Measurements from ENCODE around the gene RNASE8. TPM values are rescaled to one million over a fixed set of nuclear protein-coding genes. Genes with fewer than 3 reads are reported as not detected.
A peak's percentile ranks its signal among the peaks of the same experiment; 100 is the strongest.

The RNASE8 gene
- total and polyA plus RNA-seq, 7 donors: not detected

DNA sequence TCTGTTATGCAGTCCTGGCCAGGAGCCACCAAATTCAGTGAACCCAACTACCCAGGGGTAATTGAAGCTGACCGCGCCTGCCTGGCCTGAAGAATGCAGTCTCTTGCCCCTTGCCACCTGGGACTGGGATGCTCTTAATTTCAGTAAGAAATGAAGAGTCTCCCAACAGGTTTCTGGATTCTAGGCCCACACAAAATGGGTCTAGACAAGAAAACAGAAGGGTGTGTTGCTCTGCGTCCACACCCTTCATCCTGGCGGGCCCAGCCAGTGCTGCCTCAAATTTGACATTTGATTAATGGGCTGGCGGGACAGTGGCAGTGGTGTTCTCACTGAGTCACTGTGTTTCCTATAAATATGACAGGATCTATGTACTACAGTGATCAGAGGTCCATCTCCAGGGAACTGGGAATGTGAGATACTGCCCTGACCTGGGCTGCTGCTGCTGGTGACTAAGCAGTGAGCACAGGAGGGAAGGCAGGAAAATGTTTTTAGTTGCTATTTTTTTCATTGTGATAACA lies 49.7 kb downstream of the RNASE8 start:
- no peaks in the 10 kb centered on the region for H3K27me3 ChIP-seq (ENCODE audit: insufficient read depth in 3 of 3, low read length in 2 of 3)
- ATAC-seq: no peak
- H3K4me1 ChIP-seq: peaks cover 26% of the 10 kb centered on the region
- H3K4me3 ChIP-seq: no peak overlapping the region
- no peaks in the 10 kb centered on the region for H3K36me3 ChIP-seq (ENCODE audit: insufficient read depth in 1 of 2, low read depth in 1 of 2)
- TF ChIP-seq, protein P1, sequence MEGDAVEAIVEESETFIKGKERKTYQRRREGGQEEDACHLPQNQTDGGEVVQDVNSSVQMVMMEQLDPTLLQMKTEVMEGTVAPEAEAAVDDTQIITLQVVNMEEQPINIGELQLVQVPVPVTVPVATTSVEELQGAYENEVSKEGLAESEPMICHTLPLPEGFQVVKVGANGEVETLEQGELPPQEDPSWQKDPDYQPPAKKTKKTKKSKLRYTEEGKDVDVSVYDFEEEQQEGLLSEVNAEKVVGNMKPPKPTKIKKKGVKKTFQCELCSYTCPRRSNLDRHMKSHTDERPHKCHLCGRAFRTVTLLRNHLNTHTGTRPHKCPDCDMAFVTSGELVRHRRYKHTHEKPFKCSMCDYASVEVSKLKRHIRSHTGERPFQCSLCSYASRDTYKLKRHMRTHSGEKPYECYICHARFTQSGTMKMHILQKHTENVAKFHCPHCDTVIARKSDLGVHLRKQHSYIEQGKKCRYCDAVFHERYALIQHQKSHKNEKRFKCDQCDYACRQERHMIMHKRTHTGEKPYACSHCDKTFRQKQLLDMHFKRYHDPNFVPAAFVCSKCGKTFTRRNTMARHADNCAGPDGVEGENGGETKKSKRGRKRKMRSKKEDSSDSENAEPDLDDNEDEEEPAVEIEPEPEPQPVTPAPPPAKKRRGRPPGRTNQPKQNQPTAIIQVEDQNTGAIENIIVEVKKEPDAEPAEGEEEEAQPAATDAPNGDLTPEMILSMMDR (IDR thresholded peaks at IDR 0.05): no peak
- intact Hi-C loops (cut with DNase I): loop anchor here (5.0 to 10.0 kb wide), 2 partner anchors 250 to 423 kb away; partner anchors contain the start of genes ANG (in 1 of the 2) and RNASE4 (in 1 of the 2)
- H3K9me3 ChIP-seq: no peaks in the 10 kb centered on the region
- 46 to 57% (median 48%) methylated on average over 5 of the region's 5 CpGs for WGBS, 3 donors
- DNase-seq: no peak
- peak overlapping the region; percentile 30 for H3K27ac ChIP-seq

Other genes starting within 250 kb of the RNASE8 start
- not detected for gene RNASE3, start 166.4 kb upstream of the RNASE8 start, total RNA-seq
- gene RNASE3, start 166.4 kb upstream of the RNASE8 start, polyA plus RNA-seq: under 1 TPM in 2 of 3 donors, not detected in 1; 0.05 to 0.51 TPM
- gene RNASE2, start 102.3 kb upstream of the RNASE8 start, total RNA-seq: 1 to 10 TPM in 1 of 4 donors, under 1 TPM in 2, not detected in 1; 0.78 to 1.1 (median 0.90) TPM
- gene RNASE2, start 102.3 kb upstream of the RNASE8 start, polyA plus RNA-seq: 1 to 10 TPM in 2 of 3 donors, under 1 TPM in 1; 0.38 to 1.8 (median 1.1) TPM
- gene METTL17, start 67.8 kb upstream of the RNASE8 start, total RNA-seq: 10 to 100 TPM; 24.6 to 38.0 (median 29.3) TPM
- gene METTL17, start 67.8 kb upstream of the RNASE8 start, polyA plus RNA-seq: 10 to 100 TPM; 38.6 to 55.7 (median 50.7) TPM
- gene SLC39A2, start 58.5 kb upstream of the RNASE8 start, total RNA-seq: not detected
- under 1 TPM in 1 of 3 donors, not detected in 2; 0.04 TPM for gene SLC39A2, start 58.5 kb upstream of the RNASE8 start, polyA plus RNA-seq
- 100 to 1,000 TPM; 552 to 931 (median 770) TPM for gene NDRG2, start 32.8 kb upstream of the RNASE8 start, total RNA-seq
- 1,000 to 10,000 TPM in 1 of 3 donors, 100 to 1,000 TPM in 2; 328 to 2,087 (median 762) TPM for gene NDRG2, start 32.8 kb upstream of the RNASE8 start, polyA plus RNA-seq
- 1 to 10 TPM in 3 of 4 donors, under 1 TPM in 1; 0.90 to 3.2 (median 2.5) TPM for gene TPPP2, start 27.6 kb upstream of the RNASE8 start, total RNA-seq
- 1 to 10 TPM in 2 of 3 donors, not detected in 1; 1.3 to 2.0 TPM for gene TPPP2, start 27.6 kb upstream of the RNASE8 start, polyA plus RNA-seq
- not detected for gene RNASE13, start 23.0 kb upstream of the RNASE8 start, total RNA-seq
- gene RNASE13, start 23.0 kb upstream of the RNASE8 start, polyA plus RNA-seq: under 1 TPM in 1 of 3 donors, not detected in 2; 0.05 TPM
- gene RNASE7, start 15.5 kb upstream of the RNASE8 start, total RNA-seq: under 1 TPM; 0.15 to 0.43 (median 0.28) TPM
- gene RNASE7, start 15.5 kb upstream of the RNASE8 start, polyA plus RNA-seq: 1 to 10 TPM in 1 of 3 donors, under 1 TPM in 1, not detected in 1; 0.73 to 1.9 TPM
- 10 to 100 TPM in 3 of 4 donors, 1 to 10 TPM in 1; 9.8 to 18.7 (median 12.6) TPM for gene ARHGEF40, start 12.5 kb downstream of the RNASE8 start, total RNA-seq
- 10 to 100 TPM in 1 of 3 donors, 1 to 10 TPM in 2; 6.8 to 10.1 (median 7.3) TPM for gene ARHGEF40, start 12.5 kb downstream of the RNASE8 start, polyA plus RNA-seq
- gene ZNF219, start 40.8 kb downstream of the RNASE8 start, total RNA-seq: 10 to 100 TPM; 13.9 to 28.5 (median 22.9) TPM
- 10 to 100 TPM; 32.2 to 38.1 (median 35.4) TPM for gene ZNF219, start 40.8 kb downstream of the RNASE8 start, polyA plus RNA-seq
- gene TMEM253, start 43.2 kb downstream of the RNASE8 start, total RNA-seq: under 1 TPM in 2 of 4 donors, not detected in 2; 0.17 TPM
- under 1 TPM; 0.10 to 0.29 (median 0.27) TPM for gene TMEM253, start 43.2 kb downstream of the RNASE8 start, polyA plus RNA-seq
- under 1 TPM in 1 of 4 donors, not detected in 3; 0.32 TPM for gene OR5AU1, start 98.2 kb downstream of the RNASE8 start, total RNA-seq
- not detected for gene OR5AU1, start 98.2 kb downstream of the RNASE8 start, polyA plus RNA-seq
- 100 to 1,000 TPM; 217 to 310 (median 245) TPM for gene HNRNPC, start 211.6 kb downstream of the RNASE8 start, total RNA-seq
- 100 to 1,000 TPM; 215 to 290 (median 282) TPM for gene HNRNPC, start 211.6 kb downstream of the RNASE8 start, polyA plus RNA-seq
- gene RPGRIP1, start 222.3 kb downstream of the RNASE8 start, total RNA-seq: not detected
- under 1 TPM in 2 of 3 donors, not detected in 1; 0.04 to 0.15 TPM for gene RPGRIP1, start 222.3 kb downstream of the RNASE8 start, polyA plus RNA-seq